HTR-8/SVneo (cell line): ENCODE data around the gene DMRTB1.
A peak's percentile ranks its signal among the peaks of the same experiment; 100 is the strongest.
"Not testable (repeated sequence)": the region's sequence is repeated elsewhere in the genome, so short reads cannot be mapped to it uniquely, and the experiment has no call there.

ENCODE experiments used
- DNase-seq: peaks from one replicate; pipeline ENCODE4 v3.0.0; 2011; ENCODE audit warnings: low spot score, mixed read lengths; ENCODE audit not compliant: insufficient read length
- FAIRE-seq: peaks from 2 replicates; lab custom pipeline; 2011; peaks lifted over from hg19 to GRCh38; lab: Jason Lieb, UNC

The DMRTB1 gene

DNA sequence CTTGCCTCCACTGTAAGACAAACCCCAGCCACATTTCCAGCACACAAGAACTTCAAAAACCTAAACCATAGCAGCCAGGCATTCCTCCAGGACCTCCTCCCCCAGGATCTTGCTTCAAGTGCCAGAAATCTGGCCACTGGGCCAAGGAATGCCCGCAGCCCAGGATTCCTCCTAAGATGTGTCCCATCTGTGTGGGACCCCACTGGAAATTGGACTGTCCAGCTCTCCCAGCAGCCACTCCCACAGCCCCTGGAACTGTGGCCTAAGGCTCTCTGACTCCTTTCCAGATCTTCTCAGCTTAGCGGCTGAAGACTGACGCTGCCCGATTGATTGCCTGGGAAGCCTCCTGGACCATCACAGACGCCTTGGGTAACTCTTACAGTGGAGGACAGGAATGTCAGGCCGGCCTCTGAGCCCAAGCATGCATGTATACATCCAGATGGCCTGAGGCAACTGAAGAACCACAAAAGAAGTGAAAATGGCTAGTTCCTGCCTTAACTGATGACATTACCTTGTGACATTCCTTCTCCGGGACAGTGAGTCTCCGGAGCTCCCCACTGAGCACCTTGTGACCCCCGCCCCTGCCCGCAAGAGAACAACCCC is 24.7 kb upstream of the DMRTB1 start:
- DNase-seq, FAIRE-seq: not testable (repeated sequence)

DNA sequence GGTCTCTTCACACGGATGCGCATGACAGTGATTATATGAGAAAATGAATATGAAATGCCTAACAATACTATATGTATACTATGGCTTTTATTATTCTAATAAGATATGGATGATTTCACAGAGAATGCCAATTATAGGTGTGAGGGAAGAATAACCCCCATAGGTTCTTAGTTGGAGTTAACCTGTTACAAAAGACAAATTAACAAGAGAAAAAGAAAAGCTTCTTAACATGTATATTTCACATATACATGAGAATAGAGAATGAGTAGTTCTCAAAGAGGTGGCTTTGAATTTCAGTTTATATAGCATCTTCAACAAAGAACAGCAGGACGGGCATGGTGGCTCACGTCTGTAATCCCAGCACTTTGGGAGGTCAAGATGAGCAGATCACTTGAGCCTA is 24.0 kb upstream of the DMRTB1 start:
- DNase-seq (no peak), FAIRE-seq (no peak)

DNA sequence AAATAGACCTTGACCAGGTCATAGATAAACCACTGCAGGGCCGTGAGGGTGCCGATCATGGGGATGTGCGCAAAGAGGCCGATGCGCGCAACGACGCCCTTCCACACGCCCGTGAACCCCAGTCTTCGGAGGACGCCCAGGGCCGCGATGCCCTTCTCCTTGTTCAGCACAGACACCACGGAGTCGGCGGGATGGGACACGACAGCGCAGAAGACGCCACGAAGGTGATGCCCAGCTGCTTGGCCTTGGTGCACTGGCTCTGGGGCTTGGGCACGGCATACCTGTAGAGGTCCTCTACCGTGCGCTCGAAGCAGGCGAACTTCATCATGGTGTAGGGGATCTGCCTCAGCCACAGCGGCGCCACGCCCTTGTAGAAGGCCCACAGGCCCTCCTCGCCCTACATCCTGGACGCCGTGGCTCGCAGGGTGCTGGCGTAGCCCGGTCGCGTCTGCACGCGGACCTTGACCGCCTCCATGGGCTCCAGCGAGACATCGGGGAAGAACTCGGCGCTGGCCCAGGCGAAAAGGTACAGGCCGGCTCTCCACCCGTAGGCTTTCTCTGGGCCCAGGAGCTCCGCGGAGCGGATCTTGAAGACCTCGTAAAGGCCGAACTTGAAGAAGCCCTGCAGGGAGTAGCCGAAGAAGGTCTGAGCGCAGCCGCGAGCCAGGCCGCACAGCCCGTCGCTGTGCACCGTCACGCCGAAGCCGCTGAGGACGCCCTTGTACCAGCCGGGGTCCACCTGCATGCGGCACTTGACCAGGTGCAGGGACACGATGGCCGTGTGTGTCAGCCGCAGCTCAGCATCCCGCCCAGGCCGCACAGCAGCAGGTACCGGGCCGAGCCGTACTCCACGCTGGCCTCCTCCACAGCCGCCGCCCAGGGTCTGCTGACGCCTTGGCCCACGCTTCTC is 20.5 kb upstream of the DMRTB1 start:
- DNase-seq (no peak), FAIRE-seq (no peak)

DNA sequence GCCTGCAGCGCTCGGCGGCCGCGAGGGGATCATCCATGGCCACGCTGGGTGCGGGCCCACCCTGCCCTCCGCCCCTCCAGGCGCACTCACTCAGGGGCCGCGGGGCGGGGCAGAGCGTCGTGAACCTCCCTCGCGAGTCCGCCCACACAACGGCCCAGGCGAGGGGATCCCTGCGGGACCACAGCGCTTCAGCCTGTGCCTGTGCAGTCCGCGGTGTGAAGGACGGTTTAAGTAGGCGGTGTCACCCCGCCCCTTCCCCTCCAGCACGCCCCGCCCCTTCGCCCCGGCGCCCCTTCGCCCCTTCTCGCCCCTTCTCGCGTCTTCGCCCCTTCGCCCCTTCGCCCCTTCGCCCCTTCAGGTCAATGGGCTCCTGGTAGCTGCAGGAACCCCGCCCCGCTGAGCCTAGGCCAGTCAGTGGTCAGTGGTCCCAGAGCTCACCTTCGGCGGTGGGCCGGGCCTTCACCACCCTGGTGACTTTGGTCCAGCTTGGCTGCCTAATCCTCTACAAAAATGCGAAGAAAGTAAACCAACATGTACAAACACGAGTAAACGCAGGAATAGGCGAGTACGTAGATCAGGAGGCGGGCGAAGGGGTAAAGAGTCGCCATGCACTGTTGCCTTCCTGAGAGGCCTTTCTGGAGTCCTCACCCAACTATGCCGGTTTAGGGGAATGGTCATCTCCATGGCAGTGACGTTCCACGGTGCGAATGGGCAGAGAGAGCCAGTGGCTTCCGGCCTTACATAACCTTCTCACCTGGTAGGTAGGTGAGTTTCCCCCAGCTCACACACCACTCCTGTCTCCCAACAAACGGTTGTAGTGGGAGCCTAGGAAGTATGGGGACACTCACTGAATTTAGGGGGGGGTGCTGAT is 19.6 kb upstream of the DMRTB1 start:
- no peak for FAIRE-seq
- DNase-seq: no peak

DNA sequence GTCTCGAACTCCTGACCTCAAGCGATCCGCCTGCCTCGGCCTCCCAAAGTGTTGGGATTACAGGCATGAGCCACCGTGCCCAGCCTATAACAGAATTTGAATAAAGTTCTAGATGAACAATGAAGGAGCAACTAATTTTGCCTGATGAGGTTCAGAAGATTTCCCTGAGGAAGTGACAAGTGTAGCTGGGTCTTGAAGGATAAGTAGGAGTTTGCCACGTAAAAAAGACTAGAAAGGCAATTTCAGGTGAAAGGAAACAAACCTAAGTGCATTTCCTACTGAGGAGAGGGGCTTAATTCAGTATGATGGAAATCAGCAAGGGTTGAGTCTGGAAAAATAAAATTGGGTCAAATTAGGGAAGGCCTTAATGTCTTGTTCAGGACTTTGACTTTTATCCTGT is 18.6 kb upstream of the DMRTB1 start:
- no peak for FAIRE-seq
- no peak for DNase-seq

DNA sequence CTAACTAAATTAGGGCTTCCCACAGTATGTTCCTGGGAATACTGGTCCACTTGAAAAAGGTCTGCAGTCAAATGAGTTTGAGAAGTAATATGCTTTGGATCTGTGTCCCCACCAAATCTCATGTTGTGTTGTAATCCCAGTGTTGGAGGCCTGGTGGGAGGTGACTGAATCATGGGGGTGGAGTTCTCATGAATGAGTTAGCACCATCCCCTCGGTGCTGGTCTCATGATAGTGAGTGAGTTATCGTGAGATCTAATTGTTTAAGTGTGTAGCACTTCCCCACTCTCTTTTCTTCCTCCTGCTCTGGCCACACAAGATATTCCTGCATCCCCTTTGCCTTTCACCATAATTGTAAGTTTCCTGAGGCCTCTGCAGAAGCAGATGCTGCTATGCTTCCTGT is 16.9 kb upstream of the DMRTB1 start:
- peak; percentile 80 for FAIRE-seq
- DNase-seq: no peak

DNA sequence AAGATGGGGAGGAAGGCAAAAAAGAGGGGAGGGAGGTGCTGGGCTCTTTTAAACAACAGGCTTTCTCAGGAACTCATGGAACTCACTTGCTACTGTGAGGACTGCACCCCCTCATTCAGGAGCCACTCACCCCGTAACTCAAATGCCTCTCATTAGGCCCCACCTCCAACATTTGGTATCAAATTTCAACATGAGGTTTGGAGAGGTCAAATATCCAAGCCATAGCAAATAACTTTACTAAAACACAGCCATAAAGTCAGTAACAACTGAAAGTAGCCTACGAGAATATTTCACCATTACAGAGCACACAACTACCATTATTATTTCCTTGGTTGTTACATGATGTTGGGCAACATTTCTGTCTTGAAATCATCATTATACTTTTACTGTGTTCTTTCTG is 13.1 kb upstream of the DMRTB1 start:
- no peak for FAIRE-seq

DNA sequence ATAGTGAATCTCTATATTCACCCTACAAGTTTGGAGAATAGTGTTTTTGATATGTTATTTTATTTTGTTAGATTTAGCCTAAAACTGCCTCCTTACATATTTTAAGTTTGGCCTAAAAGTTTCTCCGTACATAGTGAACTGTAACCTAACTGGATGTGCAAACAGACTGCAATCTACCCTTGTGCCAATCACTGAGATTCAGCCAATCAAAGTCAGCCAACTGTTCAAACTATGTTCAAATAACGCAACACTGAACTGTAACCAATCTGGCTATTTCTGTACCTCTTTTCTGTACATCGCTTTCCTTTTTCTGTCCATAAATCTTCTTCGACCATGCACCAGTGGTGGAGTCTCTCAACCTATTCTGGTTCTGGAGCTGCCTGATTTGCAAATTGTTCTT is 11.8 kb upstream of the DMRTB1 start:
- FAIRE-seq: no peak
- DNase-seq: no peak

More for the DNA sequence above, 13.1 kb upstream of the DMRTB1 start:
- DNase-seq: no peak

DNA sequence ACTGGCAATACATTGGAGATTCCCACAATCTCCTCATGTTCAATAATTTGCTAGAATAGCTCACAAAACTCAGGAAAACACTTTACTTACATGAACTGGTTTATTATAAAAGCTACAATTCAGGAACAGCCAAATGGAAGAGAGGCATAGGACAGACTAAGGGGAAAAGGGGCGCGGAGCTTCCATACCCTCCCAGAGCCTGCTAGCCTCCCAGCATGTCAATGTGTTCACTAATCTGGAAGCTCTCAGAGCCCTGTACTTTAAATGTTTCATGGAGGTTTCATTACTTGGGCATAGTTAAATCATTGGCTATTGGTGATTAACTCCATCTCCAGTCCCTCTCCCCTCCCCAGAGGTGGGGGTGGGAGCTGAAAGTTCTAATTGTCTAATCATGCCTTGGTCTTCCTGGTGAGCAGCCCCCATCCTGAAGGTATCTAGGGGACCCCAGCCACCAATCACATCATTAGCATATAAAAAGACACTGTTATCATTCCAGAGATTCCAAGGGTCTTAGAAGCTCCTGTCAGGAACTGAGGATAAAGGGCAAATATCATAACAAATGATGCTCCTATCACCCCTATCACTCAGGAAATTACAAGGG is 10.9 kb upstream of the DMRTB1 start:
- FAIRE-seq (no peak), DNase-seq (no peak)

DNA sequence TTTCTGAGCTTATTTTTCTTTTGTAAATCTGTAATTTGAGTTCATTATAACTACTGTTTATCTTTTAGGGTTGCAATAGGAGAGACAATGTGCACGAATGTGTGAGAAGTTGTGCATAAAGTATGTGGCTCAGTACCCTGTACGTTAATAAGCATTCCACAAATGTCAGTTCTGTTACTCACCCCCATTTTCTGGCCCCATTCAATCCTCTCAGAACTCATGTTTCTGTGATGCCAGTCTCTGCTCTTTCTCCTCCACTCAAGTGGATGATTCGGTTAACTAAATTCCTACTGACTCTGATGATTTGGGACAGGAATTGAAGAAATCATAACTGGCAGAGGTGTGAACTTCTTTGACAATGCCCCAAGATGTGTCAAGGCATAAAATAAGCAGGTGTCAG is 10.2 kb upstream of the DMRTB1 start:
- peak; percentile 33 for DNase-seq
- no peak for FAIRE-seq

DNA sequence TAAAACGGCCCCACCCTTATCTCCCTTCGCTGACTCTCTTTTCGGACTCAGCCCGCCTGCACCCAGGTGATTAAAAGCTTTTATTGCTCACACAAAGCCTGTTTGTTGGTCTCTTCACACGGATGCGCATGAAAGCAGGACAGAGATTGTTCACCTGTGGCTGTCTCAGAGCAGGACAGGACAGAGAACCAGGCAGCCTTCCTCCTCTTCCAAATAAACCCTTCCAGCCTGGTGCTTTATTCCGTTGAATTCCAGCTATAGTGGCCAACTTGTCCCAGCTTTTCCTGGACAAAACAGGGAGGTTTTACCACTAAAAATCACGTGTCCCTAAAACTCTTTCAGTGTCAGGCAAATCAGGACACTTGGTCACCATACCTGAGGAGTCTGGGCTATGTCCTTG is 9.5 kb upstream of the DMRTB1 start:
- FAIRE-seq (no peak), DNase-seq (no peak)

DNA sequence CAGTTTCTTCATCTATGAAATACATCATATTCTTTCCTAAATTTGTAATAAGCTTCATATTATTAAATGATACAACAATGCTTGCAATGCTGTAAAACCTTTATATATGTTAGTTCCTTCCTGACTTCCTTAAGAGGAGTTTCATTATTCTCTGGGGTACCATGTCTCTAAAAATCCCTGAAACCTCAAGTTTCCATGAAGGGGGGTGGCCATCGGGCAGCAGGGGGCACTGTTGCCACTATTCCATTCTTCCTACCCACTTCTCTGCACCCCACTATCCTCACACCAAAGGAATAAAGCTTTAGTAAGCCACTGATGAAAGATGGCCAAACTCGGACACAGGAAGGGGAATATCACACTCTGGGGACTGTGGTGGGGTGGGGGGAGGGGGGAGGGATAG is 9.0 kb upstream of the DMRTB1 start:
- DNase-seq (peak; percentile 15), FAIRE-seq (no peak)

DNA sequence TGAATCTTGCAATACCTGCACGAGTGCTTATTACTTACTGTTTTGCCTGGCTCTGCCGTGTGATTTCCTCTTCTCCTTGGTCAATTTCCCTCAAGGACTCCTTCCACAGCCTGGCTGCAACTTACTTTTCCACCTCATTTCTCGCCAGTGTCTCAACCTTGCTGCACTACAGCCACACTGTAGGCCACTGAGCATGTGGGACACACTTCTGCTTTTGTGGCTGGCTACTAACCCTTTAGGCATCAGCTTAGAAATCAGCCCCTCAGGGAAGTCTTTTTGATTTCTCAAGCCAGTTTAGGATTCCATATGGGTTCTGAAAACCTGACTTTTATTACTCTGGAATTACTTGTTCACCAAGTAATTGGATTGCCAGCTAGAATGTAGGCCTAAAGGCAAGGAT is 5.2 kb upstream of the DMRTB1 start:
- FAIRE-seq (no peak), DNase-seq (no peak)

DNA sequence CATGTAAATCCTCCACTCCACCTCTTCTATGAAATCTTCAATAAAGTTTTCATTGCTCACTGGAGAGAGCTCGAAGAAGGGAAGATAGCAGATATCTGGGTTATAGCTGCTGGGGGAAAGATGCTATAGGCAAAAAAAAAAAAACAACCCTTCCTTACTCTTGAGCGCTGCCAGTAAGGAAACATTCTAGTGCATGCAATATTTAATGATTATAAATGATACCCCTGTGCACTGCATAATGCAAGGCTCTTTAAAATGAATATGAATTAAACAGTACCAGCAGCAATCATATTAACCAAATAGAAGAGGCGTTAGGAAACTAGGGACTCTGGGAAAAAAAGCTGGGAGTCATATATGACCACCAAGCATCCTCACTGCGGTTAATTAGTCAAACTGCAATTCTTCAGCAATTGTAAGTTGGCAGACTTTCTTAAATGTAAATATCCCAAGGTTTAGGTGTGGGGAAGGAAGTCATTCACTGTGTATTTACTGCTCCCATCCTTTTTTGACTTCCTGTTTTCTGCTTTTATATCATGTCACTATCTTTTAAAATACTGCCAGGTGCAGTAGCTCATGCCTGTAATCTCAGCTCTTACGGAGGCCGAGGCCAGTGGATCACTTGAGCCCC is 3.7 kb upstream of the DMRTB1 start:
- no peak for DNase-seq
- no peak for FAIRE-seq

DNA sequence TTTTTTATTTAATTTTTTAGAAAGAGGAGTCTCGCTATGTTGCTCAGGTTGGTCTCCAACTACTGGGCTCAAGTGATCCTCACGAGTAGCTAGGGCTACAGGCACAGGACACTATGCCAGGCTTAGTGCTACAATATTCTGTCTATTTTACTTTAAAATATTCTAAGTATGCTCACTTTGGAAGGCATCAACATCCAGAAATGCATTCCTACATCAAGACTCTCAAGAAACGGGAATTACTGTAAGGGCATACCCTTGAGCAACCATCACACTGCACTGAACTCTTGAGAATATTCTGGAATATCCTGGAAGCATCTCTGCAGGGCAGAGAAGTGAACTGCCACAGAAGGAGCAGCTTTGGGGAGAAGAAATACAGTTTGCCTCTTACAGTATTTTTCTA is 565 bp upstream of the DMRTB1 start:
- FAIRE-seq: no peak
- no peak for DNase-seq

DNA sequence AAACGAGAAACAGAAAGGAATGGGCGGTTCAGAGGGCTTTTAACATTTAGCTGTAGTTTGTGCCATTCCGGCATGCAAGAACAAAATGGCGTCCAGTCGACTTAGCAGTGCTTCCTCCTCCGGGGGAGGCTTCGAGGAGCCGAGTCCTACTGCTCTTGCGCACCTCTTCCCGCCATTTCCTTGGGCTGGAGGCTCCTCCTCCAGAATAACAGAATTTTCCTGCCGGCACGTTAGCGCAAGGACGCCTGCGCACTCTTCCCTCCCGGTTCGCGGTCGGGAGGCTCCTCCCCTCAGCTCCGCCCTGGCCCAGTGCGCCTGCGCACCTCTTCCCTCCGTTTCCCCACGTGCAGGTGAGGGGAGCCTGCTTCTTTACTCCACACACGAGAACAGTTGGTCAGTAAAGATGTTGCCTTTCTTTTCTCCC is 1.0 kb downstream of the DMRTB1 start:
- FAIRE-seq (no peak), DNase-seq (no peak)

DNA sequence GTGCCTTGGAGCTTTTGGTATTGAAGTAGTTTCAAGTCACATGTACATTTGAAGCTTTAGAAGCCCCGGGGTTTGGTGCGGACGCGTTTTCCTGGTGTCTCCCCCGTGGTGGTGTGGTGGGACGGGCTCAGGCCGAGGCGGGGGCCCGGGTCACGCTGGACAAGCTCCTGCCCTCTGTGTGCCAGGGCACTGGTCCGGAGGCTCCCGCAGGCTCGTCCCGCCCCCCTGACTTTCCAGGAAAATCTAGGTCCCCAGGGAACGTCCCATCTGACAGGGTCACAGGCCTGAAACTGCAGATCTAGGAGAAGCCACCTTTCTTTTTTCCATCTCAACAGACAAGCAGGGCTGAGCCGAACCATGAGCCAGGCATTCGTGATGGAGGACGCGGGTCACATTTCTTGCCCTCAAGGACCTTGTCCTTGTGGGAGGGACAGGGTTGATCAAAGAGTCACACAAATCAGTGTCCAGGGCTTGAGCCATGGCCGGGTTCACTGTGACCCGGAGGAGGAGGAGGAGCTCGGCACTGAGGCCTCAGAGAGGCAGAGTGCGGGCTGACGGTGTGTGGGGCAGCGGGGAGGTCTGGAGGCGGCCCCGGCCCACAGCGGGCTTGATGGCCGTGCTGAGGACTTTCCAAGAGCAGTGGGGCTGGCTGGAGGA is 1.6 kb downstream of the DMRTB1 start:
- DNase-seq (no peak), FAIRE-seq (no peak)

DNA sequence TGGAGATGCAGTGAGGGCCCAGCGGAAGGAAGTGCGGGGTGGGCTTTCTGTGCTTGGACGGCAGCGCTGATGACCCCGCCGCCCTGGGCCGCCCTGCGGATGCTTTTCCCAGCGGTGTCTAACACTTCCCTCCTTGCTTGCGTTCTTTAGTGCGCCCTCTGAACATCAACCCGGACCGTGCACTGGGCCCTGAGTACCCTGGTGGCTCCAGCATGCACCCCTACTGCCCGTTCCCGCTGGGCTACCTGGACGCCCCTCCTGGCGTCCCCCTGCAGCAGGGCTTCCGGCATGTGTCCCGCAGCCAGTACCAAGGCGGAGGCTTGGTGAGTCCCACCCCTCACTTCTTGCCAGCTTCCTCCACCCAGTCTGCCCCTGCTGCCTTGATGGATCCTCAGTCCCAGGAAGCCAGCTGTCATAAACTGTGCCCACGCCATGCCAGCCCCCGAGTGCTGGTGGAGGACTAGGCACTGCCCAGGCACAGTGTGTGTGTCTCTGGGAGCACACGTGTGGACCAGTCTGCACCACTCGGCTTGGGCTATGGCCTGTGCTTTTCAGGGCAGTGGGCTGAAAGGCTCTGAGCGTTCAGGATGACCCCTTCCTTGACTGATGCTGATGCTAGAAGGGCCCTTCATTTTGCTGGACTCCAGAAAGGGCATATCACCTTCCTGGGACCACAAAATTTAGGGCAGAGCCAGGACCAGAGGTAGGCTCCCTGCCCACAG is 2.3 kb downstream of the DMRTB1 start:
- no peak for FAIRE-seq
- DNase-seq: no peak

DNA sequence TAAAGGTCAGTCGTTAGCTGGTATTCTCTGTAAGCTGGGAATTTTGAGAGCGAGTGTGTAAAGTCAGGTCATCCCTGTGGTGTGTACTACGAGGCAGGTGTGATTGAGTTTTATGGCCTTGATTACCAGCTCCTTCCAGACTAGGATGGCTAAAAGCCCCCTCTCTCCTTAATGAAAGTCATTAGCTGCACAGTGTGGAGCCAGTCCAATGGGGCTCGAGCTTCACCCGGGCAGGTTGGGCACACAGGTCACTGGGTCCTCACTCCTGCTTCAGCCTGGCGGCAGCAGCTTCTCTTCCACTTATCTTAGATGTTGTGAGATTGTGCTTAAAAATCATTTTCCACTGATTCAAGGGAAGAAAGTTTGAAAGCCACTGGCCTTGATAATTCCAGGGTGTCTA is 3.0 kb downstream of the DMRTB1 start:
- no peak for FAIRE-seq
- no peak for DNase-seq
